ENCODE results near the gene ARHGAP24.

Gene ARHGAP24

GRCh38 chr4:85512446-85513205 is 37.7 kb downstream of the ARHGAP24 start:
- TF ChIP-seq REST (IDR thresholded peaks at IDR 0.05; ENCODE audit: insufficient read depth in 1 of 2, low read depth in 2 of 2, low read length in 2 of 2): no peak
- no peak for TF ChIP-seq TAF1 (IDR thresholded peaks at IDR 0.05; ENCODE audit: borderline replicate concordance, insufficient read depth, low read length)
- no peak for TF ChIP-seq FOXP2 (optimal IDR thresholded peaks at IDR 0.05; ENCODE audit: borderline replicate concordance, extremely low read depth, extremely low read length, insufficient read depth)
- TF ChIP-seq POLR2AphosphoS5 (IDR thresholded peaks at IDR 0.05; ENCODE audit: low read depth, low read length): no peak
- no peak for TF ChIP-seq SIN3A (IDR thresholded peaks at IDR 0.05; ENCODE audit: borderline replicate concordance, insufficient read depth, low read length)

GRCh38 chr4:85514117-85514516 is 39.2 kb downstream of the ARHGAP24 start:
- TF ChIP-seq SIN3A (IDR thresholded peaks at IDR 0.05; ENCODE audit: borderline replicate concordance, insufficient read depth, low read length) (no peak), REST (IDR thresholded peaks at IDR 0.05; ENCODE audit: insufficient read depth in 1 of 2, low read depth in 2 of 2, low read length in 2 of 2) (no peak), FOXP2 (optimal IDR thresholded peaks at IDR 0.05; ENCODE audit: borderline replicate concordance, extremely low read depth, extremely low read length, insufficient read depth) (no peak), TAF1 (IDR thresholded peaks at IDR 0.05; ENCODE audit: borderline replicate concordance, insufficient read depth, low read length) (no peak), POLR2AphosphoS5 (IDR thresholded peaks at IDR 0.05; ENCODE audit: low read depth, low read length) (no peak)

DNA sequence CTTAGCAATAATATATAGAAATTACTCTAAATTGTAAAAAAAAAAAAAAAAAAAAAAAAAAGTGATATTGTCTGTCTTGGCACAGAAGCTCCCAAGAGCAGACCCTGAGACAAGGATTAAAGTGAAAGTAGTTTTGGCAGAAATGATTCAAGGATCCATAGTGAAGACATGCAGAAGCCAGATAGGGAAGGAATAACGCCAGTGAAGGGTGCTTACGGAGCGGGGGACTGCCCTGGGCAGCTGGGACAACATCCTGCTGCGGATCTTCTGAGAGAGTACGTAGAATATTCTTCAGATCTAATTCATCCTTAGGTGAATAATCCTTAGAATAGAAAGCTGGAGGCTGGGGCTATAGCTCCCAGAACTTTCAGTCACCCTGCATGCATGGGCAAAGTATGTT is 39.8 kb downstream of the ARHGAP24 start:
- no peak for TF ChIP-seq REST (IDR thresholded peaks at IDR 0.05; ENCODE audit: insufficient read depth in 1 of 2, low read depth in 2 of 2, low read length in 2 of 2)
- no peak for TF ChIP-seq SIN3A (IDR thresholded peaks at IDR 0.05; ENCODE audit: borderline replicate concordance, insufficient read depth, low read length)
- no peak for TF ChIP-seq TAF1 (IDR thresholded peaks at IDR 0.05; ENCODE audit: borderline replicate concordance, insufficient read depth, low read length)
- no peak for TF ChIP-seq FOXP2 (optimal IDR thresholded peaks at IDR 0.05; ENCODE audit: borderline replicate concordance, extremely low read depth, extremely low read length, insufficient read depth)
- no peak for TF ChIP-seq POLR2AphosphoS5 (IDR thresholded peaks at IDR 0.05; ENCODE audit: low read depth, low read length)

DNA sequence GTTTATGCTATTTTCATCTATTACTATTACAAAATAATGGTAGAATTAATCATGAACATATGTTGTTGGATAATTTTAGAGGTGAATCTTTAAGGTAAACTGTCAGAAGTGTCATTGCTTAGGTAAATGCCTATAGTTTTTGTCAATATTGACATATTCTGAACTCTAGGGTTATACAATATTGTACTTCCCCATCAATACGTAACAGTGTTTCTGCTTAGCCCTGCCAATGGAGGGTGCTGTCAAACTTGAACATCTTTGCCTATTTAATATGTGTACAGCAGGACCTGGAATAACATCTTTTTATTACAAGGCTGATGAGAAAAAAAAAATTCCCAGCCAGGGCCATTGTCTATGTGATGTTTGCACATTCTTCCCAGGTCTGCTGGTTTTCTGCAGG is 40.8 kb downstream of the ARHGAP24 start:
- TF ChIP-seq REST (IDR thresholded peaks at IDR 0.05; ENCODE audit: insufficient read depth in 1 of 2, low read depth in 2 of 2, low read length in 2 of 2) (no peak), TAF1 (IDR thresholded peaks at IDR 0.05; ENCODE audit: borderline replicate concordance, insufficient read depth, low read length) (no peak), SIN3A (IDR thresholded peaks at IDR 0.05; ENCODE audit: borderline replicate concordance, insufficient read depth, low read length) (no peak), POLR2AphosphoS5 (IDR thresholded peaks at IDR 0.05; ENCODE audit: low read depth, low read length) (no peak), FOXP2 (optimal IDR thresholded peaks at IDR 0.05; ENCODE audit: borderline replicate concordance, extremely low read depth, extremely low read length, insufficient read depth) (no peak)
